ENCODE data around the gene GALK2. TPM values are rescaled to one million over a fixed set of nuclear protein-coding genes. Genes with fewer than 3 reads are reported as not detected.

Gene GALK2
- total and polyA plus RNA-seq, 2 of the 8 experiments (the other 6 are each of a cell fraction or from before 2014, with no cell fraction given), result 8.7 to 16.1 TPM

DNA sequence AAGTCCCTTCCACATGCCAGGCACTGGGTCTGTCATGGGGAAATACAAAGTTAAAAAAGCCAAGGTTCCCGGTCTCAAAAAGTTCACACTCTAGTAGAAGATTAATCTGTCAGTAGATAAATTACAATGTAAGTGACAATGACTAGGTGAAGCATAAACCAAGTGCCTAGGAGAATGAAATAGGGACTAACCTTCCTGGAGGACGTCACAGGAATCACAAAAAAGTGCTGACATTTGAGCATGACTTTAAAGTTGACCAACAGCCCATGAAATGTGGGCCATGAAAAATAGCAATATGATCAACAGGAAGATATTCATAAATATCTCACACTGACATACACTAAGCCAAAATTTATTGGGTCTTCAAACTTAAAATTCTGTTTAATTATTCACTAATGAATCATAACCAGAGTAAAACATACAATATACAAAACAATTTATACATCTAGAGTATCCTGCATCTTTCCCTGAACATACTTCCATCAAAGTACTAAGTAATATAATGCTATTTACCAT lies 34.6 kb upstream of the GALK2 start:
- Histone ChIP-seq H2BK120ac (replicated peaks; ENCODE audit: low read depth, low read length) (no peak overlapping the region), H3K14ac (ENCODE audit: insufficient read length) (no peak overlapping the region), H2AFZ (ENCODE audit: low read length) (no peak overlapping the region), H4K8ac (ENCODE audit: extremely low read depth, insufficient read depth, low read length) (no peak overlapping the region), H2AK5ac (ENCODE audit: low read depth, low read length) (no peak overlapping the region), H3K27ac (ENCODE audit: low read depth, low read length) (no peak overlapping the region), H2BK12ac (ENCODE audit: low read depth, low read length) (no peak overlapping the region), H3K4me3 (ENCODE audit: extremely low read depth in 1 of 4, insufficient read depth in 2 of 4, low read depth in 3 of 4, low read length in 4 of 4) (no peak overlapping the region), H2BK5ac (ENCODE audit: low read depth, low read length) (no peak overlapping the region), H3K79me1 (ENCODE audit: low read depth, low read length) (no peaks in the 10 kb centered on the region), H3K18ac (ENCODE audit: extremely low read depth, low read length) (no peak overlapping the region), H3K4me1 (replicated peaks in 1 of 4; ENCODE audit: control insufficient read depth in 3 of 4, insufficient read depth in 4 of 4, low read length in 3 of 4) (no peaks in the 10 kb centered on the region), H3K79me2 (ENCODE audit: control insufficient read depth in 1 of 2, insufficient read depth in 2 of 2, low read length in 2 of 2) (no peaks in the 10 kb centered on the region), H3K27me3 (replicated peaks in 1 of 4; ENCODE audit: control insufficient read depth in 3 of 4, extremely low read depth in 1 of 4, insufficient read depth in 3 of 4, low read length in 3 of 4) (no peaks in the 10 kb centered on the region), H2BK15ac (ENCODE audit: low read length) (no peak overlapping the region), H3K23me2 (ENCODE audit: low read depth, low read length) (no peaks in the 10 kb centered on the region), H2BK20ac (ENCODE audit: low read length) (no peak overlapping the region), H4K5ac (ENCODE audit: insufficient read length, low read depth, low read length) (no peak overlapping the region), H4K91ac (replicated peaks; ENCODE audit: insufficient read length, low read length) (no peak overlapping the region), H3K9me3 (ENCODE audit: insufficient read depth in 2 of 2, low read depth in 1 of 2, low read length in 1 of 2) (no peaks in the 10 kb centered on the region), H3K4ac (replicated peaks; ENCODE audit: insufficient read length, low read depth, low read length) (no peak overlapping the region), H3K36me3 (ENCODE audit: control insufficient read depth in 2 of 4, insufficient read depth in 4 of 4, low read length in 3 of 4) (peaks cover 0 to 67% (median 26%) of the 10 kb centered on the region in 4 experiments; a peak in 4 of 8 replicates), H3K9ac (replicated peaks in 1 of 4; ENCODE audit: extremely low read depth in 1 of 4, low read depth in 3 of 4, low read length in 3 of 4) (no peak overlapping the region), H4K20me1 (replicated peaks in 1 of 2; ENCODE audit: control insufficient read depth in 1 of 2, insufficient read depth in 2 of 2, low read length in 2 of 2) (no peaks in the 10 kb centered on the region), H3K23ac (ENCODE audit: insufficient read length) (no peak overlapping the region), H3K4me2 (ENCODE audit: insufficient read depth in 1 of 2, low read depth in 2 of 2, low read length in 2 of 2) (no peak overlapping the region), H3K56ac (replicated peaks; ENCODE audit: insufficient read length, low read depth, low read length) (no peak overlapping the region)
- FAIRE-seq, result no peak
- ChIA-PET POLR2A (ENCODE audit: partially characterized antibody) (no interaction called here), CTCF (ENCODE audit: partially characterized antibody) (no interaction called here)
- TF ChIP-seq RXRA (IDR thresholded peaks at IDR 0.05; ENCODE audit: insufficient read depth, low read depth, low read length), result no peak
- TF ChIP-seq BCL11A (IDR thresholded peaks at IDR 0.05; ENCODE audit: low read depth in 2 of 2, low read length in 2 of 2), result no peak
- no peak for TF ChIP-seq SRF (IDR thresholded peaks at IDR 0.05; ENCODE audit: low read depth, low read length)
- no peak for TF ChIP-seq CREB1 (IDR thresholded peaks at IDR 0.05)
- TF ChIP-seq ASH2L (IDR thresholded peaks at IDR 0.05; ENCODE audit: low read length), result no peak
- no peak for TF ChIP-seq SP4 (IDR thresholded peaks at IDR 0.05; ENCODE audit: low read length)
- DNase-seq (ENCODE audit: low read depth in 1 of 2, low spot score in 2 of 2), result no peak
- WGBS, 2 experiments (ENCODE audit: extremely low coverage in 1 of 2, insufficient coverage in 1 of 2, insufficient read length in 1 of 2, insufficient replicate concordance in 2 of 2, low coverage in 1 of 2, low lambda C conversion rate in 2 of 2, missing lambda C conversion rate in 1 of 2), result 91% methylated on average over 2 of the region's 2 CpGs; no CpG with 5 or more reads in 1 of the 2 experiments

Data from H1 (cell line).